KMS-11 (cell line): Measurements from ENCODE around the gene MAST4.

Experiments
- H2AFZ ChIP-seq: fragments of 200-600 bp; sonication (generic); 2 replicates; pipeline ENCODE4 v1.6.1; 2016; ENCODE audit warnings: antibody characterized with exemption, mixed run types, low read depth
- H3K27ac ChIP-seq: fragments of 200-600 bp; sonication (generic); 2 replicates; pipeline ENCODE4 v1.6.1; 2016; ENCODE audit warnings: mild to moderate bottlenecking, mixed run types
- H3K27me3 ChIP-seq: fragments of 200-600 bp; sonication (generic); 2 replicates; pipeline ENCODE4 v1.6.1; 2017; ENCODE audit warnings: mild to moderate bottlenecking, low read depth, mixed run types, moderate library complexity; ENCODE audit not compliant: insufficient read depth
- H3K36me3 ChIP-seq: fragments of 200-600 bp; sonication (generic); 2 replicates; pipeline ENCODE4 v1.6.1; 2017; ENCODE audit warnings: mild to moderate bottlenecking, mixed run types; ENCODE audit not compliant: insufficient read depth
- H3K4me1 ChIP-seq: fragments of 200-600 bp; sonication (generic); 2 replicates; pipeline ENCODE4 v1.6.1; 2016; ENCODE audit warnings: mild to moderate bottlenecking, low read depth, mixed run types; ENCODE audit not compliant: poor library complexity, severe bottlenecking
- H3K4me2 ChIP-seq: fragments of 200-600 bp; sonication (generic); 2 replicates; pipeline ENCODE4 v1.7.0; 2016; ENCODE audit warnings: mild to moderate bottlenecking, mixed run types
- H3K4me3 ChIP-seq: fragments of 200-600 bp; sonication (generic); IDR thresholded peaks from 2 replicates; pipeline ENCODE4 v1.6.1; 2017; ENCODE audit warnings: low read depth, low read length, mixed read lengths; ENCODE audit not compliant: insufficient read depth
- H3K79me2 ChIP-seq: fragments of 200-600 bp; sonication (generic); 2 replicates; pipeline ENCODE4 v1.6.1; 2016; ENCODE audit warnings: low read depth, mixed run types; ENCODE audit not compliant: insufficient read depth
- H3K9ac ChIP-seq: fragments of 200-600 bp; sonication (generic); 2 replicates; pipeline ENCODE4 v1.6.1; 2016; ENCODE audit warnings: mild to moderate bottlenecking, mixed run types
- H4K20me1 ChIP-seq: fragments of 200-600 bp; sonication (generic); 2 replicates; pipeline ENCODE4 v1.6.1; 2016; ENCODE audit warnings: mild to moderate bottlenecking, mixed run types; ENCODE audit not compliant: insufficient read depth
- TF ChIP-seq, protein P1 (sequence below): fragments of 200-600 bp; sonication (generic); conservative IDR thresholded peaks from 2 replicates; pipeline ENCODE4 v1.6.1; 2017; ENCODE audit warnings: low read depth, mild to moderate bottlenecking, antibody characterized with exemption, low read length, moderate library complexity, mixed read lengths

Gene MAST4

DNA sequence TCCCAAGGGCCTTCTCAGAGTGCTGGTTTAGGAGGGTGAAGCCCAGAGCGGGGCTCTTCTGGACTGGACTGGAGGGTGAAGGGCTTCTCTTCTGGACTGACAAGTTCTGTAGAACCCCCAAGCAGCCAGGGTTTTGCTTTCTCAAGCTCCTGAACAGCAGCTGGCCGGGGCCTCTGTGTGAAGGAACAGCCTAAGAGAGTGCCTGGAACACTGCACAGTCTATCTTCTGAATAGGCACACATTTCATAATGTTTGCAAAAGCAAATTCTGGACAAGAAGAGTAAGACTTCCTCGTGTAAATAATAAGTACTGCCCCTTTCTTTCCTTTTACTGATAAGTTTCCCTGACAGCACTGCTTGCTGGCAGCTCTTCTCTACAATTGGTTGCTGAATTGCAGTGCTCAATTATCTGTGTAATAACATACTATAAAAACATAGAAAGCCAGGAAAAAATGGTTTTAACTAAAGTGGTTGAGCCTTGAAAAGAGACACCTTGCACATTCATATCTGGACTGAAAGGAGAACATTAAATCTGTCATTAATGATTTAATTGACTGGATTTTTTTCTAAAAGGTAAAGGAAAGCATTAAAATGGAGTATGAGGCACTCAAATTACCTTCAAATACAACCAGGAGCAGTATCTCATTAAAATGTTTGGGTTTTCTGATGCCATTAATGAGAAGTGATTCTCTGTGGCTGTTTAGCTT lies 20.5 kb downstream of the MAST4 start:
- peak overlapping the region; percentile 63 for H3K4me2 ChIP-seq

DNA sequence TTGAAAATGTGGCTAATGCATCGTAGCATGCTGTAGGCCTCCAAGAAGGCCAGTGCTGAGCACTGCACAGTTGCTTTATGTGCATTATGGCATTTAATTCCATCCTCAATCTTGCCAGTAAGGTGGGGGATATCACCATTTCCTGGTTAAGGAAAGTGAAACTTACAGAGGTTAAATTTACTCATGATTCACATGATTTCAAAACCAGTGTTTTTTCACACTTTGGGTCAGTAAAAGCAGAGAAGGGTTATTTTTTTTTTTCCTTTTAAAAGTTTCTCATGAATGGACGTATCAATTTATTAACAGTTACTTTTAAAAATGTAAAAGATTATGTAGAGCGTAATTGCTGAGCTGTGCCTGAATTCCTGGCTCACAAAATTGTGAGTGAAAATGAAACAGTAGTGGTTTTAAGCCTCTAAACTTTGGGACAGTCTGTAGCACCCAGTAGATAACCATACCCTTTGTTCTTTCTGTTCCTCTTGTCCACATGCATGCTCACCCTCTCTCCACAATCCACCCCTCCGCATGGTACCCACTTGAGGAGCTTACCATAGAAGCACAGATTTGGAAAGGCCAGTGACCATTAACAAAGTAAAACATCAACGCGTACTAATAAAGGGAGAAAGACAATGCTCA lies 21.2 kb downstream of the MAST4 start:
- Histone ChIP-seq H3K79me2 (no peaks in the 10 kb centered on the region), H3K9ac (no peak overlapping the region; the same call in 1 of the 2 replicates), H3K27me3 (no peaks in the 10 kb centered on the region), H3K4me1 (peaks cover 39% of the 10 kb centered on the region), H3K4me2 (peak overlapping the region; percentile 63), H3K36me3 (no peaks in the 10 kb centered on the region), H3K4me3 (no peak overlapping the region), H3K27ac (peak overlapping the region; percentile 35), H2AFZ (peak overlapping the region; percentile 41), H4K20me1 (no peaks in the 10 kb centered on the region)
- TF ChIP-seq, protein P1, sequence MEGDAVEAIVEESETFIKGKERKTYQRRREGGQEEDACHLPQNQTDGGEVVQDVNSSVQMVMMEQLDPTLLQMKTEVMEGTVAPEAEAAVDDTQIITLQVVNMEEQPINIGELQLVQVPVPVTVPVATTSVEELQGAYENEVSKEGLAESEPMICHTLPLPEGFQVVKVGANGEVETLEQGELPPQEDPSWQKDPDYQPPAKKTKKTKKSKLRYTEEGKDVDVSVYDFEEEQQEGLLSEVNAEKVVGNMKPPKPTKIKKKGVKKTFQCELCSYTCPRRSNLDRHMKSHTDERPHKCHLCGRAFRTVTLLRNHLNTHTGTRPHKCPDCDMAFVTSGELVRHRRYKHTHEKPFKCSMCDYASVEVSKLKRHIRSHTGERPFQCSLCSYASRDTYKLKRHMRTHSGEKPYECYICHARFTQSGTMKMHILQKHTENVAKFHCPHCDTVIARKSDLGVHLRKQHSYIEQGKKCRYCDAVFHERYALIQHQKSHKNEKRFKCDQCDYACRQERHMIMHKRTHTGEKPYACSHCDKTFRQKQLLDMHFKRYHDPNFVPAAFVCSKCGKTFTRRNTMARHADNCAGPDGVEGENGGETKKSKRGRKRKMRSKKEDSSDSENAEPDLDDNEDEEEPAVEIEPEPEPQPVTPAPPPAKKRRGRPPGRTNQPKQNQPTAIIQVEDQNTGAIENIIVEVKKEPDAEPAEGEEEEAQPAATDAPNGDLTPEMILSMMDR = no peak

More for the DNA sequence above, 20.5 kb downstream of the MAST4 start:
- TF ChIP-seq, protein P1 = no peak
- Histone ChIP-seq H2AFZ (peak overlapping the region; percentile 41), H3K27me3 (no peaks in the 10 kb centered on the region), H3K9ac (no peak overlapping the region), H3K79me2 (no peaks in the 10 kb centered on the region), H3K36me3 (no peaks in the 10 kb centered on the region), H3K4me3 (no peak overlapping the region), H3K4me1 (peaks cover 39% of the 10 kb centered on the region), H3K27ac (peak overlapping the region; percentile 35), H4K20me1 (no peaks in the 10 kb centered on the region)

- TF ChIP-seq, protein P1 = no peak
- no peak overlapping the region for H2AFZ ChIP-seq
- H3K4me3 ChIP-seq = no peak overlapping the region
- peak overlapping the region; percentile 63 for H3K4me2 ChIP-seq
- H3K27me3 ChIP-seq = no peaks in the 10 kb centered on the region
- H3K9ac ChIP-seq = no peak overlapping the region
- H4K20me1 ChIP-seq = no peaks in the 10 kb centered on the region
- H3K27ac ChIP-seq = 0 out of 2 replicates have a peak overlapping the region, but pooled peaks have one; percentile 35
- H3K79me2 ChIP-seq = no peaks in the 10 kb centered on the region
- peaks cover 39% of the 10 kb centered on the region for H3K4me1 ChIP-seq
- no peaks in the 10 kb centered on the region for H3K36me3 ChIP-seq
Measured at GRCh38 chr5:66617991-66618768, 22.0 kb downstream of the MAST4 start.

- no peak overlapping the region for H3K4me3 ChIP-seq
- H4K20me1 ChIP-seq = no peaks in the 10 kb centered on the region
- no peaks in the 10 kb centered on the region for H3K27me3 ChIP-seq
- no peak overlapping the region for H3K9ac ChIP-seq
- H2AFZ ChIP-seq = no peak overlapping the region
- TF ChIP-seq, protein P1 = no peak
- no peaks in the 10 kb centered on the region for H3K79me2 ChIP-seq
- H3K4me1 ChIP-seq = peaks cover 39% of the 10 kb centered on the region
- no peak overlapping the region for H3K27ac ChIP-seq
- H3K36me3 ChIP-seq = no peaks in the 10 kb centered on the region
- peak overlapping the region; percentile 8; the same call in 1 of the 2 replicates for H3K4me2 ChIP-seq
Measured at GRCh38 chr5:66620711-66621110, 24.5 kb downstream of the MAST4 start.
